GM12874 (cell line): ENCODE measurements around the gene NTMT2.

Experiments used
- CTCF ChIP-seq: IDR thresholded peaks from 2 replicates; pipeline ENCODE4 v1.5.1; 2011; ENCODE audit warnings: low read depth, mild to moderate bottlenecking, control low read depth, low read length, moderate library complexity; ENCODE audit not compliant: insufficient read depth

NTMT2 gene

DNA sequence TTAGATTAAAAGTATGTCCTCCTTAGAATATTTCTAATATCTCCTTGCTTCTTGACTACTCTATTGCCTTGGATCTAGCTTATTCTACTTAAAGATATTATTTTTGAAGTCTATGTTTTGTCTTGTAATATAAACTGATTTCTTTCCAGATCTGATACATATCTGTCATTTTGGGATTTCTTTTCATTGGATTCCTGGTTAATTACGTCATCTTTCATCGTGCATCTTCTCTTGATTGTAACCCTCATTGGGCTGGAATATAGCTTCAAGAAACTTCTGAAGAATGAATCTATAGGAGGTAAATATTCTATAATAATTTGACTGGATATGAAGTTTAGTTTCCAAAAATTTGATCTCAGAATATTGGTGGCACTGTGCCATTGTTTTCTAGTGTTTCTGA, 12.1 kb downstream of the NTMT2 start:
- TF ChIP-seq CTCF: no peak

DNA sequence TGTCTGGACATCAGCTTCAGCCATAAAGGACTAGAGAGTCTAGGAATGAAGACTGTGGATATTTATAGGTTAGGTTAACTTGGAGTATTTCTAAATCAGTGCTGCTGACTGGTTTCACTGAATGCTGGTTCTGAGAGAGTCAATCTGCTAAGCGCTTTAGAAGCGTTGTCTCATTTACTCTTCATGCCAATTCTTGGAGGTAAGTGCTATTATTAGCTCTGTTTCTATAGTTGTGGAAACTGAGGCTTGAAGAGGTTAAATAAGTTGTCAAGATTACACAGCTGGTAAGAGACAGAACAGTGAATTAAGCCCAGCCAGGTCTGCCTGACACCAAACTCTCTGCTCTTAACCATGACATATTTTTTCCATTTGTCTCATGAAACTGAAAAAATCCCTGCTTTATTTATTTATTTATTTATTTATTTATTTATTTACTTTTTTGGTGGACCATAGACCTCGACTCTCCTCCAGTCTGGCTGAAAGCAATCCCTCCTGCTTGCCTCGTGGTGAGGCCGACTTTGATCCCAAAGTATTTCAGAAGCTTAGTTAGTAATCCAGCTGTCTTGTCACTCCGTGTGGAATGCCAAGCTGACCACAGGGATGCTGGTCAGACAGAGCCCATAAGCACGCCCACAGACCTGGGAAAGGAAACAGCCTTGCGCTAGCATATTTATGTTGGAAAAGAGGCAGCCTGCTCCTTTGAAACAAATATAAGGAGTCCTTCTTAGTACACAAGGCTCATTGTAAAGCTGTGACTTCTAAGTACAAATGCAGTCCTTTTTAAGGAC, 16.9 kb downstream of the NTMT2 start:
- no peak for TF ChIP-seq CTCF

GRCh38 chr1:170164103-170164763, 18.5 kb downstream of the NTMT2 start:
- no peak for TF ChIP-seq CTCF

GRCh38 chr1:170166518-170167180, 20.9 kb downstream of the NTMT2 start:
- TF ChIP-seq CTCF: no peak

DNA sequence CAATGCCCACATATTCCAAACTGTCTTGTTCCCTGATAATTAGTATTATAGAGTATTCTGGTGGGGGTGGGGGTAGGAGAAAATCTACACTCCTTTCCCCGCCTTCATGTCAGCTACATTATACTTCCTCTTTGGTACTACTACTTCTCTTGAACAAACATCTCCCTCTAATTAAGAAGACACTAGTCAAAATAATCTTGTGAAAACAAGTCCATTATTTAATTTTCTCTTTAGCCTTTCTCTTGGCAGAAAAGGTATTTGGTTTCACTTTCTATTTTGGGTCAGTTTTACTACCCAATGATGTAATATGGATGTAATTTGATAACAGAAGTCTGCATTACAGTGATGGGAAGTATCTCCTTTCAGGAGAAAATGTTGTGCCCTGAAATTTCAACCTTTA, 22.5 kb downstream of the NTMT2 start:
- TF ChIP-seq CTCF: no peak

DNA sequence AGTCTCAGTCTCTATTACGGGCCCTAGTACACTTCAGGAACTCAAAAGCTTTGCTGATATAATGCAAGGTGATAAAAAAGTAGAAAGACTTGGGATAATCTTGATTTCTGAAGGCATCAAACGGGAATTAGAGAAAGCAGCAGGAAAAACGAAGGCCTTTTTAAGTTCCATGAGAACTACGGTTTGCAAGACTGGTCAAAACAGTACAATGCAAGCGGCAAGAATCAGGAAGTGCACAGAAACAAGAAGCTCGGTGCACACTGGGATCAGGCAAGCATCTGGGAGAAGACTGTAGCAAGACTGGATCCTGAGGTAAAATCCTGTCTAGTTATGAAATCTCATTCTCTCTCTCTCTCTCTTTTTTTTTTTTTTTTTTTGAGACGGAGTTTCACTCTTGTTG, 28.6 kb downstream of the NTMT2 start:
- TF ChIP-seq CTCF: no peak

GRCh38 chr1:170175041-170175440, 29.3 kb downstream of the NTMT2 start:
- TF ChIP-seq CTCF: no peak
